ENCODE results near the gene ZDHHC14.

DNA sequence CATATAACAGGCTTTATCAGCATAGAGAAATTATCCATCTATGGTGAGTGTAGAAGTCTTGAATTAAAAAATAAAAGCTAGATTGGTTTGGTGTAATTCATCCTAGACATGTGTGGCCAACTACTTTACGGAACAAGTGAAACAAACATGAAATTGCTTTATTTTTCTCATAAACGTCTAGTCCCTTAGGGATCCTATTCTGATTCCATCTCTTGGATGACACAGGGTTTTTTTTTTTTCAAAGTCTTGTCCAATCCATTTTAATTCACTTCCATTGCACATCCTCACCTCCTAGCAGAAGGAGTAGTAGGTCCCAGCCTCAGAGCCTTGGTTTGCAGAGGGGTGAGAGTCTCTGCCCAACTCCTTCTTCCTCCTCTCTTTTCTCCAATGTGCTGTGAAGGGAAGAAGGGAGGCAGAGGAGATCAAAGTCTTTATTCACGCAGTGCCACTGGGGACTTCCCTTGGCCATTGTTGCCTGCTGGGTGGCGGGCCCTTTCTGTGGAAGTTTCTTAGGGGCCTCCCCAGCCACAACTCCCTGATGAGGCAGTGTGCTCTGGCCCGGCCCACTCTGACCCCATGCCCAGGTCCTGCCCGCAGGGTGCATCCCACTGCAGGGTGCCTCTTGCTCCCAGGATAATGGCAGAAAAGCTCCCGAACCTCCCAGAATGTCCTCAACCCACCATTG is 337.7 kb downstream of the ZDHHC14 start:
- TF ChIP-seq, protein P1, sequence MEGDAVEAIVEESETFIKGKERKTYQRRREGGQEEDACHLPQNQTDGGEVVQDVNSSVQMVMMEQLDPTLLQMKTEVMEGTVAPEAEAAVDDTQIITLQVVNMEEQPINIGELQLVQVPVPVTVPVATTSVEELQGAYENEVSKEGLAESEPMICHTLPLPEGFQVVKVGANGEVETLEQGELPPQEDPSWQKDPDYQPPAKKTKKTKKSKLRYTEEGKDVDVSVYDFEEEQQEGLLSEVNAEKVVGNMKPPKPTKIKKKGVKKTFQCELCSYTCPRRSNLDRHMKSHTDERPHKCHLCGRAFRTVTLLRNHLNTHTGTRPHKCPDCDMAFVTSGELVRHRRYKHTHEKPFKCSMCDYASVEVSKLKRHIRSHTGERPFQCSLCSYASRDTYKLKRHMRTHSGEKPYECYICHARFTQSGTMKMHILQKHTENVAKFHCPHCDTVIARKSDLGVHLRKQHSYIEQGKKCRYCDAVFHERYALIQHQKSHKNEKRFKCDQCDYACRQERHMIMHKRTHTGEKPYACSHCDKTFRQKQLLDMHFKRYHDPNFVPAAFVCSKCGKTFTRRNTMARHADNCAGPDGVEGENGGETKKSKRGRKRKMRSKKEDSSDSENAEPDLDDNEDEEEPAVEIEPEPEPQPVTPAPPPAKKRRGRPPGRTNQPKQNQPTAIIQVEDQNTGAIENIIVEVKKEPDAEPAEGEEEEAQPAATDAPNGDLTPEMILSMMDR (conservative IDR thresholded peaks at IDR 0.05 in 1 of 2, IDR thresholded peaks at IDR 0.05 in 1 of 2; ENCODE audit: extremely low read depth in 1 of 2, insufficient read depth in 1 of 2, low read depth in 1 of 2, low read length in 2 of 2), result no peak
- no peak for TF ChIP-seq EZH2 (IDR thresholded peaks at IDR 0.05; ENCODE audit: borderline replicate concordance, low read length)
